HL-60 (cell line): ENCODE data around the gene MAP6.

ENCODE experiments used
- DNase-seq, 2 experiments: peaks; one replicate each; pipeline ENCODE4 v3.0.0-alpha.2; 2010 to 2020; ENCODE audit warnings: low read depth in 1 of 2, low spot score in 1 of 2
- H3K27ac ChIP-seq: fragments of 250-450 bp; sonication (Bioruptor Pico); replicated peaks from 2 replicates; pipeline ENCODE4 v1.5.1; 2020; ENCODE audit warnings: mild to moderate bottlenecking, moderate library complexity
- H3K27me3 ChIP-seq: fragments of 250-450 bp; sonication (Bioruptor Pico); 2 replicates; pipeline ENCODE4 v1.5.1; 2021; ENCODE audit warnings: mild to moderate bottlenecking, moderate library complexity; ENCODE audit not compliant: insufficient read depth, poor library complexity, severe bottlenecking
- H3K4me3 ChIP-seq: replicated peaks from 2 replicates; pipeline ENCODE4 v1.5.1; 2011; ENCODE audit warnings: mild to moderate bottlenecking, control low read depth, low read length; ENCODE audit not compliant: insufficient read depth
- CTCF ChIP-seq: IDR thresholded peaks from one replicate; pipeline ENCODE4 v1.5.1; 2011; ENCODE audit warnings: low read length, control low read depth, inconsistent platforms; ENCODE audit not compliant: insufficient read depth
- GABPA ChIP-seq: IDR thresholded peaks from 2 replicates; pipeline ENCODE4 v1.6.1; 2012; ENCODE audit warnings: low read depth
- POLR2AphosphoS5 ChIP-seq: IDR thresholded peaks from 2 replicates; pipeline ENCODE4 v1.6.1; 2012; ENCODE audit warnings: low read depth
- REST ChIP-seq: IDR thresholded peaks from 2 replicates; pipeline ENCODE4 v1.6.1; 2012; ENCODE audit warnings: low read depth; ENCODE audit not compliant: insufficient replicate concordance
- SPI1 ChIP-seq: IDR thresholded peaks from 2 replicates; pipeline ENCODE4 v1.6.1; 2012; ENCODE audit warnings: low read depth, mild to moderate bottlenecking, borderline replicate concordance

The MAP6 gene

DNA sequence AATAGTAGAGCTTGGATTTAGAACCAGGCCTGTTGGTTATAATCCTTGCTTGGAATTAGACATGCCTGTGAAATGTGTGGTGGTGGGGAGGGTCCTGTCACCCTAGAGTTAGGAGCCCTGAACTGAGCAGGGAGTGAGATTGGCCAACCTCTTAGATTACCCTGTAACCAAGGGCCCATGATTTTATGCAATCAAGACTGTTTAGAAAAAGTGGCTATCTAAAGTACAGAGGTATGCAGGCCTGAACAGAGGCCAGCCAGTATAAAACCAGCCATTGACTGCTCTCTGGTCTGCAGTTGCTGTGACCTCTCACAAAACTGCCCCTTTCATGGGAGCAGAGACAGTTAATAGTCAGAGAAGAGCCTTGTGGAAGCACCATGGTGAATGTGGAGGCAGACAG is 70.6 kb downstream of the MAP6 start:
- Histone ChIP-seq H3K4me3 (no peak overlapping the region), H3K27ac (no peak overlapping the region), H3K27me3 (peaks cover 6% of the 10 kb centered on the region)
- TF ChIP-seq POLR2AphosphoS5: no peak
- TF ChIP-seq SPI1: no peak
- no peak for TF ChIP-seq GABPA
- no peak for TF ChIP-seq CTCF
- TF ChIP-seq REST: no peak
- no peak for DNase-seq

DNA sequence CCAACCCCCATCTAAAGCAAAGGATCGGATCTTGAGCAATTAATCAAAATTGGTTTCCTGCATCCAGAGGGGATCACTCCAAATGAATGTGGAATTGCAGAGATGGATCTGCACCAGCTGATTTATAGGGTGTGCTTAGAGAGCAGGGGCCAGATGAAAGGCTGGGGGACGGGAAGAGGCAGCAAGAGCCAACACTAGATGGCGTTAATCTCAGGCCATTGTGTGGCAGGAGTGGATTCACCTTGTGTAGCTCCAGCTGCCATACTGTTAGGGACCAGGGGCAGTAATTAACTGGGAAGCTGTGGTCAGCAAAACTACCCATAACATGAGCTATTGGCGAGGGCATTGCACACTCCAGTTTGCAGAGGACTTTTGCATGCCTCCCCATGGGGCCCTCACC is 71.2 kb downstream of the MAP6 start:
- H3K4me3 ChIP-seq: no peak overlapping the region
- peaks cover 7% of the 10 kb centered on the region for H3K27me3 ChIP-seq
- TF ChIP-seq CTCF (peak; percentile 69), GABPA (no peak), POLR2AphosphoS5 (no peak), REST (no peak), SPI1 (no peak)
- H3K27ac ChIP-seq: no peak overlapping the region
- DNase-seq: peak in 1 of 2 experiments; percentile 12

- H3K4me3 ChIP-seq: no peak overlapping the region
- DNase-seq: no peak
- peaks cover 9% of the 10 kb centered on the region for H3K27me3 ChIP-seq
- TF ChIP-seq REST (no peak), POLR2AphosphoS5 (no peak), SPI1 (no peak), GABPA (no peak), CTCF (no peak)
- H3K27ac ChIP-seq: no peak overlapping the region
Observed at GRCh38 chr11:75596914-75597313, 71.9 kb downstream of the MAP6 start.
